A549 (cell line): ENCODE data around the gene KIF16B. TPM values are rescaled to one million over a fixed set of nuclear protein-coding genes. Genes with fewer than 3 reads are reported as not detected.

Experiments
- ATAC-seq, 2 experiments: fragments of 200-7000 bp in 1 of 2; fragments of >200 bp in 1 of 2; cut with Nextera tagmentation in 1 of 2; cut with Tn5 transposase in 1 of 2; 3 replicates each; pipeline versions ENCODE4 v1.8.0 to v1.9.1; 2018 to 2020; ENCODE audit warnings: mild to moderate bottlenecking in 1 of 2, moderate library complexity in 1 of 2
- CTCF ChIA-PET: fragments of 300-600 bp; sonication (Branson Sonifier 250); formaldehyde crosslinking; extraction: SDS; loops from one replicate; lab custom pipeline; 2021; ENCODE audit warnings: antibody characterized with exemption, inconsistent platforms; lab: Yijun Ruan, JAX
- POLR2A ChIA-PET: fragments of 350-600 bp; formaldehyde crosslinking; extraction: SDS; loops from one replicate; lab custom pipeline; 2021; ENCODE audit warnings: antibody characterized with exemption, inconsistent platforms; lab: Yijun Ruan, JAX
- DNase-seq, 2 experiments: peaks; one replicate each; pipeline versions ENCODE4 v3.0.0 to v3.0.0-alpha.2; 2011 to 2016; ENCODE audit warnings: low read depth in 1 of 2, low spot score in 1 of 2
- FAIRE-seq: peaks from 2 replicates; lab custom pipeline; 2011; peaks lifted over from hg19 to GRCh38; lab: Jason Lieb, UNC
- H3K27ac ChIP-seq, 2 experiments: fragments of >200 bp; sonication (Bioruptor Twin); formaldehyde crosslinking; 3 replicates each; pipeline ENCODE4 v1.5.1; 2016 to 2017
- H3K4me1 ChIP-seq: fragments of >200 bp; sonication (Bioruptor Twin); formaldehyde crosslinking; 3 replicates; pipeline ENCODE4 v1.6.1; 2016
- H3K4me2 ChIP-seq: fragments of >200 bp; sonication (Bioruptor Twin); formaldehyde crosslinking; 3 replicates; pipeline ENCODE4 v1.6.1; 2016
- H3K4me3 ChIP-seq: fragments of >200 bp; sonication (Bioruptor Twin); formaldehyde crosslinking; 3 replicates; pipeline ENCODE4 v1.5.1; 2016
- H3K9me3 ChIP-seq: fragments of >200 bp; sonication (Bioruptor Twin); formaldehyde crosslinking; 3 replicates; pipeline ENCODE4 v1.6.1; 2016
- BCL3 ChIP-seq: fragments of >200 bp; sonication (Bioruptor Twin); formaldehyde crosslinking; IDR thresholded peaks from 3 replicates; pipeline ENCODE4 v1.6.1; 2016
- BHLHE40 ChIP-seq: IDR thresholded peaks from 2 replicates; pipeline ENCODE4 v1.6.1; 2012; ENCODE audit warnings: low read depth, low read length, inconsistent platforms
- CBX8 ChIP-seq: fragments of 200-600 bp; sonication (generic); IDR thresholded peaks from 2 replicates; pipeline ENCODE4 v1.6.1; 2016
- CHD2 ChIP-seq: fragments of 150-350 bp; IDR thresholded peaks from 2 replicates; pipeline ENCODE4 v1.6.1; 2014; ENCODE audit warnings: low read length; ENCODE audit not compliant: partially characterized antibody
- EHF ChIP-seq: fragments of 250-450 bp; sonication (Bioruptor Pico); IDR thresholded peaks from 2 replicates; pipeline ENCODE4 v1.5.0; 2020; ENCODE audit warnings: mild to moderate bottlenecking
- EHMT2 ChIP-seq: fragments of 200-600 bp; sonication (generic); IDR thresholded peaks from 2 replicates; pipeline ENCODE4 v1.6.1; 2016; ENCODE audit warnings: antibody characterized with exemption, low read depth, mild to moderate bottlenecking, moderate library complexity
- EP300 ChIP-seq, 2 experiments: fragments of >200 bp; sonication (Bioruptor Twin); formaldehyde crosslinking; IDR thresholded peaks; 2 replicates in 1 of 2; 3 replicates in 1 of 2; pipeline ENCODE4 v1.6.1; 2016 to 2017
- ESRRA ChIP-seq: fragments of 150-350 bp; IDR thresholded peaks from 2 replicates; pipeline ENCODE4 v1.6.1; 2014; ENCODE audit warnings: mild to moderate bottlenecking, low read length, borderline replicate concordance
- HEYL ChIP-seq: fragments of 250-450 bp; sonication (Bioruptor Pico); IDR thresholded peaks from 2 replicates; pipeline ENCODE4 v1.8.0; 2021; ENCODE audit warnings: mild to moderate bottlenecking, moderate library complexity
- JUNB ChIP-seq: fragments of >200 bp; sonication (Bioruptor Twin); formaldehyde crosslinking; IDR thresholded peaks from 2 replicates; pipeline ENCODE4 v1.6.1; 2016
- MAFK ChIP-seq: fragments of 450-650 bp; IDR thresholded peaks from 2 replicates; pipeline ENCODE4 v1.6.1; 2014; ENCODE audit not compliant: partially characterized antibody
- NFE2L2 ChIP-seq: fragments of 150-350 bp; conservative IDR thresholded peaks from 2 replicates; pipeline ENCODE4 v1.6.1; 2014; ENCODE audit warnings: low read length
- NPAS2 ChIP-seq: fragments of 250-450 bp; sonication (Bioruptor Pico); IDR thresholded peaks from 2 replicates; pipeline ENCODE4 v1.8.0; 2022; ENCODE audit warnings: mild to moderate bottlenecking, moderate library complexity, borderline replicate concordance
- NR3C1 ChIP-seq: fragments of >200 bp; sonication (Bioruptor Twin); formaldehyde crosslinking; IDR thresholded peaks from 3 replicates; pipeline ENCODE4 v1.6.1; 2017
- PHF8 ChIP-seq: fragments of 200-600 bp; sonication (generic); IDR thresholded peaks from 2 replicates; pipeline ENCODE4 v1.6.1; 2016; ENCODE audit warnings: low read depth, mild to moderate bottlenecking, antibody characterized with exemption, moderate library complexity, borderline replicate concordance
- RAD21 ChIP-seq, 2 experiments: fragments of >200 bp in 1 of 2; sonication (Bioruptor Twin) in 1 of 2; formaldehyde crosslinking in 1 of 2; IDR thresholded peaks in 1 of 2; conservative IDR thresholded peaks in 1 of 2; 2 replicates in 1 of 2; 3 replicates in 1 of 2; pipeline ENCODE4 v1.6.1; 2012 to 2018; ENCODE audit warnings: inconsistent platforms in 1 of 2
- RARB ChIP-seq: fragments of 250-450 bp; sonication (Bioruptor Pico); IDR thresholded peaks from 2 replicates; pipeline ENCODE4 v1.8.0; 2021; ENCODE audit warnings: mild to moderate bottlenecking, moderate library complexity
- RNF2 ChIP-seq: fragments of 200-600 bp; sonication (generic); IDR thresholded peaks from 2 replicates; pipeline ENCODE4 v1.6.1; 2016; ENCODE audit warnings: low read depth, mild to moderate bottlenecking, antibody characterized with exemption, moderate library complexity, borderline replicate concordance
- SMC3 ChIP-seq: fragments of >200 bp; sonication (Bioruptor Twin); formaldehyde crosslinking; IDR thresholded peaks from 3 replicates; pipeline ENCODE4 v1.6.1; 2018; ENCODE audit warnings: inconsistent platforms
- TP53 ChIP-seq: fragments of 250-450 bp; sonication (Bioruptor Pico); IDR thresholded peaks from 2 replicates; pipeline ENCODE4 v1.5.0; 2021; ENCODE audit warnings: mild to moderate bottlenecking, moderate library complexity
- ZNF302 ChIP-seq: fragments of 250-450 bp; sonication (Bioruptor Pico); IDR thresholded peaks from 2 replicates; pipeline ENCODE4 v1.9.0; 2021; ENCODE audit warnings: inconsistent platforms, mild to moderate bottlenecking, moderate library complexity
- ZSCAN20 ChIP-seq: fragments of 250-450 bp; sonication (Bioruptor Pico); IDR thresholded peaks from 2 replicates; pipeline ENCODE4 v1.8.0; 2022; ENCODE audit warnings: mild to moderate bottlenecking, moderate library complexity
- WGBS: methylation state at CpG from one replicate; pipeline ENCODE4 v1.1.6; 2017; ENCODE audit errors: missing lambda C conversion rate; 5-methylcytosine and 5-hydroxymethylcytosine counted together
- polyA plus RNA-seq, 4 experiments: library from polyadenylated mRNA; depleted of rRNA in 3 of 4; stranded (reverse); fragments of >200 nt; fragmentation: RNase III in 1 of 4; extraction: RNeasy Plus Mini Kit Qiagen cat#74134 plus additional on column Dnase treatment in 1 of 4; gene quantifications; 2 replicates in 3 of 4; 3 replicates in 1 of 4; pipeline ENCODE4 v1.2.3, GENCODE V29; 2011 to 2017
- TF ChIP-seq, protein P1 (sequence below): fragments of 250-450 bp; sonication (Bioruptor Pico); IDR thresholded peaks from 2 replicates; pipeline ENCODE4 v1.5.0; 2021; ENCODE audit warnings: mild to moderate bottlenecking, moderate library complexity, borderline replicate concordance
- TF ChIP-seq, protein P2 (sequence below): fragments of >200 bp; sonication (Bioruptor Twin); formaldehyde crosslinking; IDR thresholded peaks from 3 replicates; pipeline ENCODE4 v1.5.1; 2016
- TF ChIP-seq, protein P3 (sequence below): IDR thresholded peaks from 2 replicates; pipeline ENCODE4 v1.6.1; 2012; ENCODE audit warnings: low read depth, borderline replicate concordance
- TF ChIP-seq, protein P4 (sequence below): fragments of 250-450 bp; sonication (Bioruptor Pico); IDR thresholded peaks from 2 replicates; pipeline ENCODE4 v1.5.0; 2020; ENCODE audit warnings: low read depth, mild to moderate bottlenecking, moderate library complexity

Gene KIF16B
- polyA plus RNA-seq, 2 of the 4 experiments (the other 2 are of a cell fraction) = 14.1 to 23.3 TPM

DNA sequence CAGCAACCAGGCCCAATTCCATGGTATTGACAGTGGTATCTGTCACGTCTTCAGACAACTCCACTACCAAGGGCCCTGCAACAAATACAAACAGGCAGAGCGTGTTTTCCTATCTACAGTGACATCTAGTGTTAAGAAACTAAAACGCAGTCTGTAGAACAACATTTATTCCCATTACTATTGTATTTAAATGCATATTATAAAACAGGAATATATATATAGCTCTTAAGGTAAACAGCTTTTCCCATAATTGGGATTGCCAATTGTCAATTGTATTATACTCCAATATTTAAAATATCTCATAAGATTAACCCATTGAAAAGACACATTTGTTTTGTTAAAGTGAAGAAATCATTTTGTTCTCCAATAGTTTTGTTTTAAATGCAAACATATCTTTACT is 97.2 kb downstream of the KIF16B start:
- peak; percentile 30 to 64 for DNase-seq
- H3K27ac ChIP-seq = no peak overlapping the region
- peak overlapping the region; percentile 31; the same call in 2 of the 3 replicates for H3K4me2 ChIP-seq
- CTCF ChIA-PET = interaction anchor here (0.6 to 2.6 kb wide), 40 partner anchors 10 to 1085 kb away, joined by 3 to 23 read pairs (median 3); no protein-coding TSS in a partner anchor
- H3K4me1 ChIP-seq = peaks cover 20% of the 10 kb centered on the region
- peak; percentile 94 for FAIRE-seq
- peak; percentile 74 to 87 for ATAC-seq
- no peaks in the 10 kb centered on the region for H3K9me3 ChIP-seq
- no peak overlapping the region for H3K4me3 ChIP-seq
- 5% methylated on average over 3 of the region's 3 CpGs for WGBS
- POLR2A ChIA-PET = no interaction called here
- TF ChIP-seq PHF8 (no peak), EHF (CRISPR knock-in tag) (no peak), HEYL (no peak), JUNB (no peak), SMC3 (peak; percentile 79), TP53 (CRISPR knock-in tag) (no peak), RAD21 (conservative IDR thresholded peaks at IDR 0.05 in 1 of 2, IDR thresholded peaks at IDR 0.05 in 1 of 2) (peak; percentile 75 to 87), CBX8 (no peak), MAFK (no peak), RNF2 (no peak), NPAS2 (CRISPR knock-in tag) (no peak)
- TF ChIP-seq, protein P1, sequence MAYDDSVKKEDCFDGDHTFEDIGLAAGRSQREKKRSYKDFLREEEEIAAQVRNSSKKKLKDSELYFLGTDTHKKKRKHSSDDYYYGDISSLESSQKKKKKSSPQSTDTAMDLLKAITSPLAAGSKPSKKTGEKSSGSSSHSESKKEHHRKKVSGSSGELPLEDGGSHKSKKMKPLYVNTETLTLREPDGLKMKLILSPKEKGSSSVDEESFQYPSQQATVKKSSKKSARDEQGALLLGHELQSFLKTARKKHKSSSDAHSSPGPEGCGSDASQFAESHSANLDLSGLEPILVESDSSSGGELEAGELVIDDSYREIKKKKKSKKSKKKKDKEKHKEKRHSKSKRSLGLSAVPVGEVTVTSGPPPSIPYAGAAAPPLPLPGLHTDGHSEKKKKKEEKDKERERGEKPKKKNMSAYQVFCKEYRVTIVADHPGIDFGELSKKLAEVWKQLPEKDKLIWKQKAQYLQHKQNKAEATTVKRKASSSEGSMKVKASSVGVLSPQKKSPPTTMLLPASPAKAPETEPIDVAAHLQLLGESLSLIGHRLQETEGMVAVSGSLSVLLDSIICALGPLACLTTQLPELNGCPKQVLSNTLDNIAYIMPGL (CRISPR knock-in tag) = no peak
- TF ChIP-seq, protein P2, sequence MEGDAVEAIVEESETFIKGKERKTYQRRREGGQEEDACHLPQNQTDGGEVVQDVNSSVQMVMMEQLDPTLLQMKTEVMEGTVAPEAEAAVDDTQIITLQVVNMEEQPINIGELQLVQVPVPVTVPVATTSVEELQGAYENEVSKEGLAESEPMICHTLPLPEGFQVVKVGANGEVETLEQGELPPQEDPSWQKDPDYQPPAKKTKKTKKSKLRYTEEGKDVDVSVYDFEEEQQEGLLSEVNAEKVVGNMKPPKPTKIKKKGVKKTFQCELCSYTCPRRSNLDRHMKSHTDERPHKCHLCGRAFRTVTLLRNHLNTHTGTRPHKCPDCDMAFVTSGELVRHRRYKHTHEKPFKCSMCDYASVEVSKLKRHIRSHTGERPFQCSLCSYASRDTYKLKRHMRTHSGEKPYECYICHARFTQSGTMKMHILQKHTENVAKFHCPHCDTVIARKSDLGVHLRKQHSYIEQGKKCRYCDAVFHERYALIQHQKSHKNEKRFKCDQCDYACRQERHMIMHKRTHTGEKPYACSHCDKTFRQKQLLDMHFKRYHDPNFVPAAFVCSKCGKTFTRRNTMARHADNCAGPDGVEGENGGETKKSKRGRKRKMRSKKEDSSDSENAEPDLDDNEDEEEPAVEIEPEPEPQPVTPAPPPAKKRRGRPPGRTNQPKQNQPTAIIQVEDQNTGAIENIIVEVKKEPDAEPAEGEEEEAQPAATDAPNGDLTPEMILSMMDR = peak; percentile 85

DNA sequence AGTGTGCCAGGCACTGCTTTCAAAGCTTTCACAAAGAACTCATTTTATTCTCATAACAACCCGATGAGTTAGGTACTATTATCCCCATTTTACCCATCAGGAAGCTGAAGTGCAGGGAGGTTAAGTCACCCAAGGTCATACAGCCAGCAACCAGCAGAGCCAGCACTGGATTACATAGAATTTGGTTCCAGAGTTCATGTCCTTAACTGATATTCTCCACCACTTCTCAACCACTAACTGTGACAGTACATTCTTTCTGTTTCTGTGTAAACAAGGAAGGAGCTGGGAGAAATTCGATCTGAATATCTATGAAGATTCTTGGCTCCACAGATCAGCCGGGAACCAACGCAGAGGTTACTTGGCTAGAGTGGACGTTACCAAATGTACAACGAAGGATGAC is 98.0 kb downstream of the KIF16B start:
- TF ChIP-seq ESRRA = peak; percentile 65; the same call in 1 of the 2 replicates
- TF ChIP-seq NFE2L2 = no peak
- TF ChIP-seq EHMT2 = no peak
- H3K27ac ChIP-seq = no peak overlapping the region
- WGBS = 40% methylated on average over 6 of the region's 6 CpGs
- no peaks in the 10 kb centered on the region for H3K9me3 ChIP-seq
- H3K4me1 ChIP-seq = peaks cover 20% of the 10 kb centered on the region
- CTCF ChIA-PET = interaction anchor here (0.5 to 2.6 kb wide), 38 partner anchors 9 to 1905 kb away, joined by 3 to 23 read pairs (median 4); no protein-coding TSS in a partner anchor
- FAIRE-seq (peak; percentile 46), DNase-seq (peak in 1 of 2 experiments; percentile 54), ATAC-seq (peak; percentile 60 to 75; a peak in 5 of 6 replicates)
- POLR2A ChIA-PET = no interaction called here
- no peak overlapping the region for H3K4me3 ChIP-seq
- peak overlapping the region; percentile 31; the same call in 2 of the 3 replicates for H3K4me2 ChIP-seq

GRCh38 chr20:16474363-16474762 is 98.9 kb downstream of the KIF16B start:
- 95% methylated on average over 2 of the region's 2 CpGs for WGBS
- Histone ChIP-seq H3K4me1 (peaks cover 20% of the 10 kb centered on the region), H3K4me2 (no peak overlapping the region), H3K9me3 (no peaks in the 10 kb centered on the region), H3K4me3 (no peak overlapping the region), H3K27ac (no peak overlapping the region)
- CTCF ChIA-PET = interaction anchor here (2.4 to 2.6 kb wide), 2 partner anchors 8 to 26 kb away, joined by 5 to 15 read pairs; no protein-coding TSS in a partner anchor
- ATAC-seq (no peak), DNase-seq (no peak), FAIRE-seq (no peak)
- TF ChIP-seq CHD2 = no peak
- no peak for TF ChIP-seq EHMT2
- TF ChIP-seq CBX8 = no peak
- TF ChIP-seq EP300 (IDR thresholded peaks at IDR 0.05) = no peak
- TF ChIP-seq JUNB = no peak
- no peak for TF ChIP-seq ZSCAN20 (CRISPR knock-in tag)
- no peak for TF ChIP-seq ZNF302
- TF ChIP-seq NR3C1 = no peak
- TF ChIP-seq, protein P3, sequence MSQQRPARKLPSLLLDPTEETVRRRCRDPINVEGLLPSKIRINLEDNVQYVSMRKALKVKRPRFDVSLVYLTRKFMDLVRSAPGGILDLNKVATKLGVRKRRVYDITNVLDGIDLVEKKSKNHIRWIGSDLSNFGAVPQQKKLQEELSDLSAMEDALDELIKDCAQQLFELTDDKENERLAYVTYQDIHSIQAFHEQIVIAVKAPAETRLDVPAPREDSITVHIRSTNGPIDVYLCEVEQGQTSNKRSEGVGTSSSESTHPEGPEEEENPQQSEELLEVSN = no peak
- no peak for TF ChIP-seq BCL3
- no peak for TF ChIP-seq HEYL
- TF ChIP-seq, protein P4, sequence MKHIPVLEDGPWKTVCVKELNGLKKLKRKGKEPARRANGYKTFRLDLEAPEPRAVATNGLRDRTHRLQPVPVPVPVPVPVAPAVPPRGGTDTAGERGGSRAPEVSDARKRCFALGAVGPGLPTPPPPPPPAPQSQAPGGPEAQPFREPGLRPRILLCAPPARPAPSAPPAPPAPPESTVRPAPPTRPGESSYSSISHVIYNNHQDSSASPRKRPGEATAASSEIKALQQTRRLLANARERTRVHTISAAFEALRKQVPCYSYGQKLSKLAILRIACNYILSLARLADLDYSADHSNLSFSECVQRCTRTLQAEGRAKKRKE (CRISPR knock-in tag) = no peak
- no peak for TF ChIP-seq BHLHE40
- TF ChIP-seq RARB (CRISPR knock-in tag) = no peak
- TF ChIP-seq MAFK = no peak
- POLR2A ChIA-PET = no interaction called here
